Endothelial cell of umbilical vein (primary cell): Measurements from ENCODE around the gene MIS12. TPM values are rescaled to one million over a fixed set of nuclear protein-coding genes. Genes with fewer than 3 reads are reported as not detected.

Experiments used
- BruUV-seq: library from RNA; stranded (reverse); fragments of 400-500 nt; replicated peaks from 2 replicates; lab custom pipeline; 2021; lab: Mats Ljungman, UMichigan
- CTCF ChIA-PET: fragments of 300-600, 350-600 bp; sonication (Branson Sonifier 250); formaldehyde crosslinking; loops from one replicate; lab custom pipeline; 2021; ENCODE audit warnings: antibody characterized with exemption, inconsistent platforms; lab: Charles Lee
- POLR2A ChIA-PET: fragments of 300-600, 350-600 bp; sonication (Branson Sonifier 250); formaldehyde crosslinking; loops from one replicate; lab custom pipeline; 2021; ENCODE audit warnings: antibody characterized with exemption, inconsistent platforms; lab: Charles Lee
- DNase-seq: peaks from one replicate; pipeline ENCODE4 v3.0.0-alpha.2; 2011; ENCODE audit warnings: low read depth, low spot score
- FAIRE-seq: peaks from 2 replicates; lab custom pipeline; 2011; peaks lifted over from hg19 to GRCh38; lab: Jason Lieb, UNC
- H2AFZ ChIP-seq: 2 replicates; pipeline ENCODE4 v1.6.0; 2012; ENCODE audit warnings: low read depth, low read length, control low read depth, inconsistent platforms
- H3K27ac ChIP-seq: 2 replicates; pipeline ENCODE4 v1.5.1; 2011; ENCODE audit warnings: low read depth, mild to moderate bottlenecking, control low read depth, low read length, moderate library complexity; ENCODE audit not compliant: insufficient read depth
- H3K27me3 ChIP-seq, 2 experiments: 2 replicates each; pipeline versions ENCODE4 v1.6.0 to v1.6.1; 2011; ENCODE audit warnings: low read length in 2 of 2, mixed read lengths in 1 of 2; ENCODE audit not compliant: control insufficient read depth in 2 of 2, insufficient read depth in 2 of 2
- H3K36me3 ChIP-seq, 2 experiments: 2 replicates in 1 of 2; 3 replicates in 1 of 2; pipeline ENCODE4 v1.5.1; 2011; ENCODE audit warnings: low read length in 2 of 2, mild to moderate bottlenecking in 1 of 2, moderate library complexity in 1 of 2; ENCODE audit not compliant: control insufficient read depth in 2 of 2, insufficient read depth in 2 of 2; ENCODE audit errors: extremely low read depth in 1 of 2
- H3K4me1 ChIP-seq: 3 replicates; pipeline ENCODE4 v1.5.1; 2011; ENCODE audit warnings: mild to moderate bottlenecking, low read length; ENCODE audit not compliant: control insufficient read depth, insufficient read depth; ENCODE audit errors: extremely low read depth
- H3K4me2 ChIP-seq: 2 replicates; pipeline ENCODE4 v1.6.1; 2011; ENCODE audit warnings: low read length, control low read depth, mixed read lengths; ENCODE audit not compliant: insufficient read depth
- H3K4me3 ChIP-seq, 3 experiments: fragments of 200-600 bp in 1 of 3; sonication (generic), shearing (Covaris generic) in 1 of 3; replicated peaks in 1 of 3; 2 replicates each; pipeline ENCODE4 v1.5.1; 2011 to 2016; ENCODE audit warnings: control low read depth in 3 of 3, low read length in 3 of 3, mild to moderate bottlenecking in 2 of 3, inconsistent platforms in 1 of 3, low read depth in 1 of 3, moderate library complexity in 1 of 3; ENCODE audit not compliant: insufficient read depth in 1 of 3
- H3K79me2 ChIP-seq: 2 replicates; pipeline ENCODE4 v1.6.0; 2012; ENCODE audit warnings: low read length, inconsistent platforms; ENCODE audit not compliant: control insufficient read depth, insufficient read depth
- H3K9ac ChIP-seq: replicated peaks from 2 replicates; pipeline ENCODE3; 2011; ENCODE audit warnings: low read length, control low read depth; ENCODE audit not compliant: insufficient read depth; ENCODE audit errors: extremely low read depth
- H3K9me1 ChIP-seq: replicated peaks from 3 replicates; pipeline ENCODE4 v1.6.0; 2011; ENCODE audit warnings: mild to moderate bottlenecking, low read length; ENCODE audit not compliant: control insufficient read depth, insufficient read depth; ENCODE audit errors: extremely low read depth
- H3K9me3 ChIP-seq: replicated peaks from 2 replicates; pipeline ENCODE4 v1.5.1; 2012; ENCODE audit warnings: low read length, inconsistent platforms; ENCODE audit not compliant: control insufficient read depth, insufficient read depth
- H4K20me1 ChIP-seq: replicated peaks from 2 replicates; pipeline ENCODE3; 2011; ENCODE audit warnings: mild to moderate bottlenecking, low read length; ENCODE audit not compliant: control insufficient read depth, insufficient read depth; ENCODE audit errors: extremely low read depth
- EZH2 ChIP-seq: IDR thresholded peaks from 2 replicates; pipeline ENCODE4 v1.6.1; 2012; ENCODE audit warnings: borderline replicate concordance, low read depth, mild to moderate bottlenecking, moderate library complexity, low read length, inconsistent platforms; ENCODE audit not compliant: severe bottlenecking
- FOS ChIP-seq: IDR thresholded peaks from 2 replicates; pipeline ENCODE4 v1.6.1; 2011; ENCODE audit warnings: mild to moderate bottlenecking, low read length, moderate library complexity, borderline replicate concordance; ENCODE audit not compliant: insufficient read depth
- GATA2 ChIP-seq: IDR thresholded peaks from 2 replicates; pipeline ENCODE4 v1.7.0; 2011; ENCODE audit warnings: low read depth, mild to moderate bottlenecking, moderate library complexity, mixed read lengths, low read length; ENCODE audit not compliant: insufficient read length, insufficient read depth
- JUN ChIP-seq: IDR thresholded peaks from 2 replicates; pipeline ENCODE4 v1.6.1; 2011; ENCODE audit warnings: borderline replicate concordance, low read depth; ENCODE audit not compliant: insufficient read length, insufficient read depth
- MYC ChIP-seq: IDR thresholded peaks from one replicate; pipeline ENCODE4 v1.6.1; 2011; ENCODE audit warnings: mild to moderate bottlenecking, low read depth, low read length
- POLR2A ChIP-seq: IDR thresholded peaks from 2 replicates; pipeline ENCODE4 v1.6.1; 2012; ENCODE audit warnings: low read depth, mild to moderate bottlenecking, control low read depth, low read length
- POLR2AphosphoS5 ChIP-seq: IDR thresholded peaks from 2 replicates; pipeline ENCODE4 v1.6.1; 2012; ENCODE audit warnings: low read depth, mild to moderate bottlenecking, control low read depth, low read length, moderate library complexity; ENCODE audit not compliant: insufficient read depth
- dilution Hi-C: fragments of 300-500 bp; cut with MboI; formaldehyde crosslinking; loops from one replicate; pipeline ENCODE4 v1.15.0; 2019; ENCODE audit warnings: low sequenced_read_pairs; ENCODE audit not compliant: extremely low pct_ligation_motif_present
- intact Hi-C: fragments of 100-400 bp; cut with micrococcal nuclease; formaldehyde crosslinking; loops from one replicate; pipeline ENCODE4 v1.10.0; 2022
- polyA plus RNA-seq, 4 experiments: library from polyadenylated mRNA; depleted of rRNA in 3 of 4; stranded (reverse) in 3 of 4; unstranded in 1 of 4; fragments of >200 nt; gene quantifications; 2 replicates each; pipeline versions ENCODE4 v1.2.1 to v1.2.3, GENCODE V29; 2011 to 2012; ENCODE audit warnings: missing spikeins in 1 of 4
- total RNA-seq: library from RNA; stranded (reverse); gene quantifications from 2 replicates; pipeline ENCODE4 v1.2.3, GENCODE V29; 2021
- TF ChIP-seq, protein P1 (sequence below): IDR thresholded peaks from 2 replicates; pipeline ENCODE4 v1.6.1; 2011; ENCODE audit not compliant: insufficient read depth, insufficient read length
- TF ChIP-seq, protein P2 (sequence below), 2 donors: IDR thresholded peaks; 1 replicate in 1 of 2; 2 replicates in 1 of 2; pipeline ENCODE4 v1.5.1; 2011; ENCODE audit warnings: low read length in 2 of 2, mild to moderate bottlenecking in 2 of 2, moderate library complexity in 2 of 2, control low read depth in 1 of 2, inconsistent platforms in 1 of 2, low read depth in 1 of 2; ENCODE audit not compliant: insufficient read depth in 1 of 2; ENCODE audit errors: extremely low read depth in 1 of 2

MIS12 gene
- total and polyA plus RNA-seq, 2 donors (not counting 3 experiments of a cell fraction or from before 2014, with no cell fraction given) = 8.3 to 20.1 TPM

DNA sequence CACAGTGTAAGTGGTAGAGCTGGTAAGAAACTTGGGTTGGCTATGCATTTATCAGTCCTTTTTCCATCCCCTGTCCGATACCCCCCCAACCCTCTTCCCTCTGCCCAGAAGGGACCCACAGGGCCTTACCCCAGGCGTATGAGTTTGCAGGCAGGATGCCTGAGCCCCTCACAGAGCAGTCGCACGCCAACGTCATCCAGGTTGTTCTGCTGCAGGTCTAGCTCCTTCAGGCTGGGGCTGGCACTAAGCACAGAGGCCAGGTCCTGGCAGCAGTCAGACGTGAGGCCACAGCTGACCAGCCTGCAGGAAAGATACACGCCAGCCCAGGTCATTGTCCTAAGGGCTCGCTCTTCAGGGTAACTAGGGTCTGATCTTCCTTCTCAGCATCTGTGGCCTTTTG is 52.9 kb downstream of the MIS12 start:
- BruUV-seq = no TSS peak
- intact Hi-C loops (no loop called here), dilution Hi-C loops (no loop called here)
- Histone ChIP-seq H3K4me3 (no peak overlapping the region), H2AFZ (no peak overlapping the region), H3K9me1 (no peaks in the 10 kb centered on the region), H3K27me3 (no peaks in the 10 kb centered on the region), H3K36me3 (peaks cover 13 to 58% of the 10 kb centered on the region in 2 experiments), H3K4me1 (peaks cover 1% of the 10 kb centered on the region), H3K79me2 (no peaks in the 10 kb centered on the region), H3K9me3 (no peaks in the 10 kb centered on the region), H4K20me1 (no peaks in the 10 kb centered on the region), H3K9ac (no peak overlapping the region), H3K4me2 (no peak overlapping the region), H3K27ac (no peak overlapping the region)
- TF ChIP-seq POLR2A (no peak), FOS (no peak), MYC (no peak), POLR2AphosphoS5 (no peak)
- TF ChIP-seq, protein P1, sequence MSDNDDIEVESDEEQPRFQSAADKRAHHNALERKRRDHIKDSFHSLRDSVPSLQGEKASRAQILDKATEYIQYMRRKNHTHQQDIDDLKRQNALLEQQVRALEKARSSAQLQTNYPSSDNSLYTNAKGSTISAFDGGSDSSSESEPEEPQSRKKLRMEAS = no peak
- ChIA-PET CTCF (no interaction called here), POLR2A (no interaction called here)
- FAIRE-seq (no peak), DNase-seq (no peak)

DNA sequence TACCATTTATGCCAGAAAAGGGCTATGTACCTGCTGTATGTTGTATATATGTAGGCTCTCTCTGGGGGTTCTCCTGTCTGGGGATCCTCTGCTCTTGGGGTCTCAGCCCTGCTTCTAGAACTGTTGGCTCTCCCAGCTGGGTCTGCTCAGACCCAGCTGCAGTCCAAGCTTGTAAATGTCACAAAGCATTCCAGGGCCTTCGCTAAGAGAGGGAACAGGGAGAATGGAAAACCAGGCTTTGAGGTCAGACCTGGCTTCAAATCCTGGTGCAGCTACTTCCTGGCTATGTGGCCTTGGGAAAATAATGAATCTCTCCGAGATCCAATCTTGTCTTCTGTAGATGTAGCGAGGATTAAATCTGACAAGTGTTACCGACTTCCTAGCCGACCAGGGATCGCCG is 54.0 kb downstream of the MIS12 start:
- CTCF ChIA-PET = no interaction called here
- Histone ChIP-seq H3K27ac (no peak overlapping the region), H3K9me3 (no peaks in the 10 kb centered on the region), H3K9me1 (no peaks in the 10 kb centered on the region), H3K4me3 (no peak overlapping the region), H3K4me2 (no peak overlapping the region), H3K79me2 (no peaks in the 10 kb centered on the region), H3K36me3 (peaks cover 13 to 60% of the 10 kb centered on the region in 2 experiments), H4K20me1 (no peaks in the 10 kb centered on the region), H3K27me3 (no peaks in the 10 kb centered on the region), H3K4me1 (no peaks in the 10 kb centered on the region), H2AFZ (no peak overlapping the region), H3K9ac (no peak overlapping the region)
- POLR2A ChIA-PET = no interaction called here
- FAIRE-seq (no peak), DNase-seq (no peak)
- TF ChIP-seq GATA2 (no peak), JUN (no peak), POLR2A (no peak), FOS (no peak), POLR2AphosphoS5 (no peak), MYC (no peak), EZH2 (no peak)
- TF ChIP-seq, protein P1 = no peak
- TF ChIP-seq, protein P2, sequence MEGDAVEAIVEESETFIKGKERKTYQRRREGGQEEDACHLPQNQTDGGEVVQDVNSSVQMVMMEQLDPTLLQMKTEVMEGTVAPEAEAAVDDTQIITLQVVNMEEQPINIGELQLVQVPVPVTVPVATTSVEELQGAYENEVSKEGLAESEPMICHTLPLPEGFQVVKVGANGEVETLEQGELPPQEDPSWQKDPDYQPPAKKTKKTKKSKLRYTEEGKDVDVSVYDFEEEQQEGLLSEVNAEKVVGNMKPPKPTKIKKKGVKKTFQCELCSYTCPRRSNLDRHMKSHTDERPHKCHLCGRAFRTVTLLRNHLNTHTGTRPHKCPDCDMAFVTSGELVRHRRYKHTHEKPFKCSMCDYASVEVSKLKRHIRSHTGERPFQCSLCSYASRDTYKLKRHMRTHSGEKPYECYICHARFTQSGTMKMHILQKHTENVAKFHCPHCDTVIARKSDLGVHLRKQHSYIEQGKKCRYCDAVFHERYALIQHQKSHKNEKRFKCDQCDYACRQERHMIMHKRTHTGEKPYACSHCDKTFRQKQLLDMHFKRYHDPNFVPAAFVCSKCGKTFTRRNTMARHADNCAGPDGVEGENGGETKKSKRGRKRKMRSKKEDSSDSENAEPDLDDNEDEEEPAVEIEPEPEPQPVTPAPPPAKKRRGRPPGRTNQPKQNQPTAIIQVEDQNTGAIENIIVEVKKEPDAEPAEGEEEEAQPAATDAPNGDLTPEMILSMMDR (IDR thresholded peaks at IDR 0.05; ENCODE audit: extremely low read depth in 1 of 2, insufficient read depth in 1 of 2, low read depth in 1 of 2, low read length in 2 of 2) = no peak
- intact Hi-C loops = no loop called here
- BruUV-seq = no TSS peak
- dilution Hi-C loops = no loop called here
